ENCODE results near the gene HEATR3. TPM values are rescaled to one million over a fixed set of nuclear protein-coding genes. Genes with fewer than 3 reads are reported as not detected.

HEATR3 gene
- polyA plus RNA-seq, 3 donors, result 10.4 to 40.6 (median 10.7) TPM

DNA sequence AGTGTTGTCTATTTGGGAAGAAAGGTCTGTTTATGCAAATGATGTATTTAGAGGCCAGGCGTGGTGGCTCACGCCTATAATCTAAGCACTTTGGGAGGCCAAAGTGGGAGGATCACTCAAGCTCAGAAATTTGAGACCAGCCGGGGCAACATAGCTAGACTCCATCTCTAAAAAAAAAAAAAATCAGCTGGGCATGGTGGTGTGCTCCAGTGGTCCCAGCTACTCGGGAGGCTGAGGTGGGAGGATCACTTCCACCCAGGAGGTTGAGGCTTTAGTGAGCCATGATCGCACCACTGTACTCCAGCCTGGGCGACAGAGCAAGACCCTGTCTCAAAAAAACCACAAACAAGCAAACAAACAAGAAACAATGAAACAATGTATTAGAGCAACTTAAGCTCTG lies 18.9 kb upstream of the HEATR3 start:
- Histone ChIP-seq H3K79me2 (ENCODE audit: insufficient read depth, low read length) (no peaks in the 10 kb centered on the region), H3K4me2 (replicated peaks; ENCODE audit: extremely low read depth, low read length, poor library complexity, severe bottlenecking) (no peak overlapping the region), H3K9me3 (replicated peaks in 1 of 2; ENCODE audit: control insufficient read depth in 1 of 2, insufficient read depth in 1 of 2, low read length in 2 of 2) (no peaks in the 10 kb centered on the region), H2AFZ (ENCODE audit: insufficient read depth, low read depth, low read length, poor library complexity, severe bottlenecking) (peak overlapping the region; percentile 25), H3K27ac (ENCODE audit: low read depth in 1 of 2, low read length in 2 of 2) (no peak overlapping the region), H3K4me1 (ENCODE audit: control insufficient read depth in 1 of 2, insufficient read depth in 2 of 2, low read length in 2 of 2) (no peaks in the 10 kb centered on the region), H3K36me3 (replicated peaks in 1 of 2; ENCODE audit: control insufficient read depth in 1 of 2, insufficient read depth in 2 of 2, low read length in 2 of 2) (no peaks in the 10 kb centered on the region), H3K9ac (ENCODE audit: insufficient read depth, low read length, poor library complexity, severe bottlenecking) (no peak overlapping the region), H3K4me3 (replicated peaks in 1 of 3; ENCODE audit: low read depth in 2 of 3, low read length in 3 of 3) (no peak overlapping the region), H3K27me3 (ENCODE audit: control insufficient read depth in 2 of 2, insufficient read depth in 2 of 2, low read length in 2 of 2) (no peaks in the 10 kb centered on the region), H4K20me1 (ENCODE audit: insufficient read depth, low read length) (no peaks in the 10 kb centered on the region)
- H3K27ac Mint-ChIP-seq, result no peak overlapping the region
- H3K4me3 Mint-ChIP-seq, result no peak overlapping the region
- TF ChIP-seq, protein P1, sequence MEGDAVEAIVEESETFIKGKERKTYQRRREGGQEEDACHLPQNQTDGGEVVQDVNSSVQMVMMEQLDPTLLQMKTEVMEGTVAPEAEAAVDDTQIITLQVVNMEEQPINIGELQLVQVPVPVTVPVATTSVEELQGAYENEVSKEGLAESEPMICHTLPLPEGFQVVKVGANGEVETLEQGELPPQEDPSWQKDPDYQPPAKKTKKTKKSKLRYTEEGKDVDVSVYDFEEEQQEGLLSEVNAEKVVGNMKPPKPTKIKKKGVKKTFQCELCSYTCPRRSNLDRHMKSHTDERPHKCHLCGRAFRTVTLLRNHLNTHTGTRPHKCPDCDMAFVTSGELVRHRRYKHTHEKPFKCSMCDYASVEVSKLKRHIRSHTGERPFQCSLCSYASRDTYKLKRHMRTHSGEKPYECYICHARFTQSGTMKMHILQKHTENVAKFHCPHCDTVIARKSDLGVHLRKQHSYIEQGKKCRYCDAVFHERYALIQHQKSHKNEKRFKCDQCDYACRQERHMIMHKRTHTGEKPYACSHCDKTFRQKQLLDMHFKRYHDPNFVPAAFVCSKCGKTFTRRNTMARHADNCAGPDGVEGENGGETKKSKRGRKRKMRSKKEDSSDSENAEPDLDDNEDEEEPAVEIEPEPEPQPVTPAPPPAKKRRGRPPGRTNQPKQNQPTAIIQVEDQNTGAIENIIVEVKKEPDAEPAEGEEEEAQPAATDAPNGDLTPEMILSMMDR (IDR thresholded peaks at IDR 0.05), result no peak
- H3K27me3 Mint-ChIP-seq (ENCODE audit: low read depth in 3 of 3), result peaks cover 2 to 5% (median 4%) of the 10 kb centered on the region in 3 donors
- intact Hi-C loops (cut with micrococcal nuclease), result no loop called here
- peaks cover 5% of the 10 kb centered on the region for H3K4me1 Mint-ChIP-seq
- no peaks in the 10 kb centered on the region for H3K36me3 Mint-ChIP-seq
- DNase-seq, result no peak
- H3K9me3 Mint-ChIP-seq, result peaks cover 0 to 7% (median 0%) of the 10 kb centered on the region in 7 donors
- WGBS (ENCODE audit: insufficient coverage), result no CpG with 5 or more reads among the region's 6 CpGs

DNA sequence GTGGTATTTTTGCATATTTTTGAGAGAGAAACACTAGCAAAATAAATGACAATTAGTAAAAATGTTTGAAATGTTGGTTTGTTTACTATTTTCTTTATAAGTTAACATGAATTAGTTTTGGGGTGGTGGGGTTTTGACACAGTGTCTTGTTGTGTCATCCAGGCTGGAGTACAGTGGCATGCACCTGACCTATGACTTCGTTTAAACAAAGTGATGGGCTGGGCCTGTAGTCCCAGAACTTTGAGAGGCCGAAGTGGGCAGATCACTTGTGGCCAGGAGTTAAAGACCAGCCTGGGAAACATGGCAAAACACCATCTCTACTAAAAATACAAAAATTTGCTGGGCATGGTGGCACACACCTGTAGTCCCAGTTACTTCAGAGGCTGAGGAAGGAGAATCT lies 17.9 kb upstream of the HEATR3 start:
- peaks cover 5% of the 10 kb centered on the region for H3K4me1 Mint-ChIP-seq
- intact Hi-C loops (cut with micrococcal nuclease), result no loop called here
- H3K36me3 ChIP-seq (replicated peaks in 1 of 2; ENCODE audit: control insufficient read depth in 1 of 2, insufficient read depth in 2 of 2, low read length in 2 of 2), result no peaks in the 10 kb centered on the region

More for the DNA sequence above, 17.9 kb upstream of the HEATR3 start:
- no peaks in the 10 kb centered on the region for H3K27me3 ChIP-seq (ENCODE audit: control insufficient read depth in 2 of 2, insufficient read depth in 2 of 2, low read length in 2 of 2)
- H3K9ac ChIP-seq (ENCODE audit: insufficient read depth, low read length, poor library complexity, severe bottlenecking), result no peak overlapping the region
- Mint-ChIP-seq H3K27me3 (ENCODE audit: low read depth in 3 of 3) (peaks cover 2 to 5% (median 4%) of the 10 kb centered on the region in 3 donors), H3K27ac (no peak overlapping the region), H3K36me3 (no peaks in the 10 kb centered on the region), H3K9me3 (peaks cover 0 to 8% (median 0%) of the 10 kb centered on the region in 7 donors), H3K4me3 (no peak overlapping the region)
- no peak overlapping the region for H3K4me3 ChIP-seq (replicated peaks in 1 of 3; ENCODE audit: low read depth in 2 of 3, low read length in 3 of 3)
- peak overlapping the region; percentile 25 for H2AFZ ChIP-seq (ENCODE audit: insufficient read depth, low read depth, low read length, poor library complexity, severe bottlenecking)
- no peak overlapping the region for H3K27ac ChIP-seq (ENCODE audit: low read depth in 1 of 2, low read length in 2 of 2)
- TF ChIP-seq, protein P1 (IDR thresholded peaks at IDR 0.05), result no peak
- H3K79me2 ChIP-seq (ENCODE audit: insufficient read depth, low read length), result no peaks in the 10 kb centered on the region
- 83% methylated on average over 1 of the region's 2 CpGs for WGBS (ENCODE audit: insufficient coverage)
- no peak overlapping the region for H3K4me2 ChIP-seq (replicated peaks; ENCODE audit: extremely low read depth, low read length, poor library complexity, severe bottlenecking)
- DNase-seq, result no peak
- no peaks in the 10 kb centered on the region for H4K20me1 ChIP-seq (ENCODE audit: insufficient read depth, low read length)
- H3K9me3 ChIP-seq (replicated peaks in 1 of 2; ENCODE audit: control insufficient read depth in 1 of 2, insufficient read depth in 1 of 2, low read length in 2 of 2), result no peaks in the 10 kb centered on the region
- H3K4me1 ChIP-seq (ENCODE audit: control insufficient read depth in 1 of 2, insufficient read depth in 2 of 2, low read length in 2 of 2), result no peaks in the 10 kb centered on the region
